Fibroblast of pulmonary artery (primary cell): ENCODE data around the gene SLC2A10.

Experiments used
- DNase-seq: peaks from one replicate; pipeline ENCODE4 v3.0.0-alpha.2; 2010; ENCODE audit warnings: low read depth
- H3K4me3 ChIP-seq: replicated peaks from 2 replicates; pipeline ENCODE4 v1.5.1; 2011; ENCODE audit warnings: low read depth, mild to moderate bottlenecking, control low read depth, low read length, moderate library complexity
- TF ChIP-seq, protein P1 (sequence below): IDR thresholded peaks from 2 replicates; pipeline ENCODE4 v1.5.1; 2011; ENCODE audit warnings: mild to moderate bottlenecking, control low read depth, low read length, inconsistent platforms; ENCODE audit errors: missing control alignments

Gene SLC2A10

DNA sequence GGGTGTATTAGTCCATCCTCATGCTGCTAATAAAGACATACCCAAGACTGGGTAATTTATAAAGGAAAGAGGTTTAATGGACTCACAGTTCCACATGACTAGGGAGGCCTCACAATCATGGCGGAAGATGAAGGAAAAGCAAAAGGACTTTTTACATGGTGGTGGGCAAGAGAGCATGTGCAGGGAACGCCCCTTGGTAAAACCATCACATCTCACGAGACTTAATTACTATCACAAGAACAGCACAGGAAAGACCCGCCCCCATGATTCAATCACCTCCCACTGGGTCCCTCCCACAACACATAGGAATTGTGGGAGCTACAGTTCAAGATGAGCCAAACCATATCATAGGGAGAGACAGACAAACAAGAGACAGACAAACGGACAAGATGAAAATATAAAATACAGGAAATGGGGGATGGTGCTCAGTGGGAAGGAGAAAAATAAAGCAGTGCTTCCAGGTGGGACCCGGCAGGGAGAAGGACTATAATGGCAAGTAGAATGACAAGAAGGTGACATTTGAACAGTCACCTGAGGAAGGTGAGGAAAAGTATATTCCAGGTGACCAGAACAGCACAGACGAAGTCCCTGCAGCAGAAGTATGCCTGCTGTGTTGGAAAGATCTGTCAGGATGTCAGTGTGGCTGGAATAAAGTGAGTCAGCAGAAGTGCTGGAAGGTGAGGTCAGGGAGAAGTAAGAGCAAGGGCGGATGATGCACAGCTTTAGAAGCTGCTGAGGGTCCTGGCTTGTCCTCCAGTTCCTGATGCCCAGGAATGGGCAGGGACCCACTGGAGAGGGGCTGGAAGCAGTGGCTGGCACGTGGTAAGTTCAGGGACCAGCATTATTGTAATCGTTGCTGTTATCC lies 61.1 kb downstream of the SLC2A10 start:
- TF ChIP-seq, protein P1, sequence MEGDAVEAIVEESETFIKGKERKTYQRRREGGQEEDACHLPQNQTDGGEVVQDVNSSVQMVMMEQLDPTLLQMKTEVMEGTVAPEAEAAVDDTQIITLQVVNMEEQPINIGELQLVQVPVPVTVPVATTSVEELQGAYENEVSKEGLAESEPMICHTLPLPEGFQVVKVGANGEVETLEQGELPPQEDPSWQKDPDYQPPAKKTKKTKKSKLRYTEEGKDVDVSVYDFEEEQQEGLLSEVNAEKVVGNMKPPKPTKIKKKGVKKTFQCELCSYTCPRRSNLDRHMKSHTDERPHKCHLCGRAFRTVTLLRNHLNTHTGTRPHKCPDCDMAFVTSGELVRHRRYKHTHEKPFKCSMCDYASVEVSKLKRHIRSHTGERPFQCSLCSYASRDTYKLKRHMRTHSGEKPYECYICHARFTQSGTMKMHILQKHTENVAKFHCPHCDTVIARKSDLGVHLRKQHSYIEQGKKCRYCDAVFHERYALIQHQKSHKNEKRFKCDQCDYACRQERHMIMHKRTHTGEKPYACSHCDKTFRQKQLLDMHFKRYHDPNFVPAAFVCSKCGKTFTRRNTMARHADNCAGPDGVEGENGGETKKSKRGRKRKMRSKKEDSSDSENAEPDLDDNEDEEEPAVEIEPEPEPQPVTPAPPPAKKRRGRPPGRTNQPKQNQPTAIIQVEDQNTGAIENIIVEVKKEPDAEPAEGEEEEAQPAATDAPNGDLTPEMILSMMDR: no peak
- no peak overlapping the region for H3K4me3 ChIP-seq
- no peak for DNase-seq

DNA sequence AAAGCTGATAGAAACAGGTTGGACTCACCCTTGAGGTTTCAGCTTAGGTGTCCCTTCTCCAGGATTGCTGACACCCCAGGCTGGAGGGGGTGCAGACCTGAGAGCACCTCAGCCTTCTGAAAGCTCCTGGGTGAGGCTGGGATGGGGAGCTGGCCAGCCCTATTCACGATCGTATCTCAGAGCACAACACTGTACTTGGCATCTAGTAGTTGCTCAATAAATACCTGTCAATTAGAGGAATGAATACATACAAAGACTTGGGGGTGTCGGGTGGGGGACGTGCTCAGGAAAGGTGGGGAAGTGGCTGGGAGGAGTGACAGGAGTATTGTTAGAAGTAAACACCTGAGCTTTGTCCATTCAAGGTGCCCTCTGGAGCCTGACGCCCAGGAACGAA lies 61.7 kb downstream of the SLC2A10 start:
- no peak overlapping the region for H3K4me3 ChIP-seq
- TF ChIP-seq, protein P1: no peak
- no peak for DNase-seq

DNA sequence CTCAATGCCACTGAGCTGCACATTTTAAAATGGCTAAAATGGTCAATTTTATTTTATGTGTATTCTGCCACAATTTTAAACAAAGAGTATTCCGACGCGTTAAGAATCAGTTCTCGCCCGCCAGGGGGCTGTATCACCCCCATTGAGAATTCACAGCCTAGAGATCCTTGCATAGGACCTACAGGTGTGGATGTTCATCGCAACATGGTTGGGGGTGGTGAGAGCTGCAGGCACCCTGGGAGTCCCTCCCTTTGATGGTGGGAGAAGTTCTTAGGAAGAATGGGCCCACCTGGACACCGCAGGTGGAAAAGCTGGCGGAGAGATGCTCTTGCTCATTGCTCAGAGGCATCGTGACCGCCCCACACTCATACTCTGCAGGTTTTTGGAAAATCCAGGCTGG lies 63.5 kb downstream of the SLC2A10 start:
- TF ChIP-seq, protein P1: peak; percentile 19
- H3K4me3 ChIP-seq: no peak overlapping the region
- no peak for DNase-seq

DNA sequence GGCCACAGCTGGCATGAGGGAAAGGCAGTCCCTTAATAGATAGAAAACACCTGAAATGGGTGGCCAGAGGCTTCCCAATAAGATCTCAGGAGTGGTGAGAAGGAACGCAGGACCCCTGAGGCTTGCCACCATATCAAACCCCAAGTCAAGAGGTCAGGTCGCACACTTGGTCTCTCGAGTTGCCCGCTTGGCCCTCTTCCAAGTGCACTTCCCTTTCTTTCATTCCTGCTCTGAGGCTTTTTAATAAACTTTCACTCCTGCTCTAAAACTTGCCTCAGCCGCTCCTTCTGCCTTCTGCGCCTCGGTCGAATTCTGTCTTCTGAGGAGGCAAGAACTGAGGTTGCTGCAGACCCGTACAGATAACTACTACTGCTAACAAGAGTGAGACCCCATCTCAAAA lies 64.2 kb downstream of the SLC2A10 start:
- TF ChIP-seq, protein P1: no peak
- no peak overlapping the region for H3K4me3 ChIP-seq
- no peak for DNase-seq

DNA sequence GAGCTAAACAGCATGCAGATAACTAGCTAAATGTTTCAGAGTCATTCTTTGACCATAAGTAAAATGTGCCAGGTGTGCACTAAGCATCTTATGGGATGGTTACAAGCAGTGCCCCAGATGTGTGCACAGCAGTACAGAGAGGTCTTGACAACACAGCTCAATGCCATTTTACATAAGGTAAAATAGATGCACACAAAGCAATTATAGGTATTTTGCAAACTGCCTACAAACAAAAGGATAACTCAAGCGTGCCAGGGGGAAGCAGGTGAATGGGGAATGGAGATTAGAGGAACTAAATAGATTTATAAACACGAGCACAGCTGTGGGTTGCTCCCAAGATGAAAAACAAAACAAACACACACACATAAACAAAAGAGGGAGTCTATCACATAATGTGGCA lies 64.8 kb downstream of the SLC2A10 start:
- no peak for DNase-seq
- no peak overlapping the region for H3K4me3 ChIP-seq
- TF ChIP-seq, protein P1: no peak

DNA sequence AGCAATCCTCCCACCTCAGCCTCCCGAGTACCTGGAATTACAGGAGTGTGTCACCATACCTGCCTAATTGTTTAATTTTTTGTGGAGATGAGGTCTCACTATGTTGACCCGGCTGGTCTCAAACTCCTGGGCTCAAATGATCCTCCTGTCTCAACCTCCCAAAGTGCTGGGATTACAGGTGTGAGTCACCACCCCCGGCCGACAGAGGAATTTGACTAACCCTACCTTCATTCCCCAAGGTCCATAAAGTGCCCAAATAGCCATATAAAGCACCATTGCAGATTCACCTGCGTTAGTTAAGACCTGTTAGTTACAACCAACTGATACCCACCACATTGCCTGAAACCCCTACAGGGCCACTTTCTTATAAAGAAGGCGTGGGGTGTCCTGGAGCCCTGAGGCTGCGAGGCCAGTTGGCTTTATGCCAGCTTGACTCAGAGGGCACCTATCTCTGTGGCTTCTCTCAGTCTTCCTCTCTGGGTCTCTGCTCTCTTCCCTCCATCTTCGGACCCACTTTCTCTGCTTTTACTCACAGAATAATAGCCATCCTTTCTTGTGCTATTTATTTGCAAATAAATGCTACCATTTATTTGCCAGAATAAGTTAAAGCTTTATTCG lies 65.6 kb downstream of the SLC2A10 start:
- TF ChIP-seq, protein P1: no peak
- H3K4me3 ChIP-seq: no peak overlapping the region
- DNase-seq: no peak
